Naive thymus-derived CD4-positive, alpha-beta T cell (primary cell): ENCODE data around the gene GIT2. TPM values are rescaled to one million over a fixed set of nuclear protein-coding genes. Genes with fewer than 3 reads are reported as not detected.

Experiments used
- ATAC-seq: fragments of 150-1000 bp; cut with Tn5 transposase; 2 replicates; pipeline ENCODE4 v1.10.0; 2021; ENCODE audit warnings: mild to moderate bottlenecking, moderate library complexity
- CTCF ChIA-PET: fragments of 350-600 bp; sonication (Branson Sonifier 250); formaldehyde crosslinking; loops from one replicate; lab custom pipeline; 2021; ENCODE audit warnings: antibody characterized with exemption; lab: Charles Lee
- POLR2A ChIA-PET: fragments of 350-600 bp; sonication (Branson Sonifier 250); formaldehyde crosslinking; loops from one replicate; lab custom pipeline; 2021; ENCODE audit warnings: antibody characterized with exemption, inconsistent platforms; lab: Charles Lee
- DNase-seq, 9 donors: peaks; one replicate each; pipeline versions ENCODE4 v3.0.0 to v3.0.0-alpha.2; 2020 to 2022; ENCODE audit warnings: mixed read lengths in 1 of 9
- H3K27ac ChIP-seq: one replicate; pipeline ENCODE4 v1.7.0; 2013; ENCODE audit warnings: mild to moderate bottlenecking, low read depth, low read length, moderate library complexity
- H3K27me3 ChIP-seq, 2 donors: one replicate each; pipeline ENCODE4 v1.7.0; 2013; ENCODE audit warnings: low read length in 2 of 2, mild to moderate bottlenecking in 2 of 2, moderate library complexity in 2 of 2; ENCODE audit not compliant: control insufficient read depth in 2 of 2, insufficient read depth in 2 of 2
- H3K36me3 ChIP-seq, 3 experiments: 1 replicate in 2 of 3; 2 replicates in 1 of 3; pipeline ENCODE4 v1.7.0; 2013; ENCODE audit warnings: low read length in 3 of 3, mild to moderate bottlenecking in 3 of 3, moderate library complexity in 1 of 3; ENCODE audit not compliant: insufficient read depth in 3 of 3, control insufficient read depth in 2 of 3
- H3K4me1 ChIP-seq, 2 donors: one replicate each; pipeline ENCODE4 v1.7.0; 2013; ENCODE audit warnings: low read length in 2 of 2, mild to moderate bottlenecking in 2 of 2, moderate library complexity in 1 of 2; ENCODE audit not compliant: control insufficient read depth in 2 of 2, insufficient read depth in 2 of 2
- H3K4me3 ChIP-seq: 2 replicates; pipeline ENCODE4 v1.7.0; 2013; ENCODE audit warnings: mild to moderate bottlenecking, low read length
- H3K9me3 ChIP-seq, 3 experiments: 1 replicate in 2 of 3; 2 replicates in 1 of 3; pipeline ENCODE4 v1.7.0; 2013; ENCODE audit warnings: low read length in 3 of 3; ENCODE audit not compliant: control insufficient read depth in 2 of 3
- H3K27ac Mint-ChIP-seq, 9 donors: one replicate each; pipeline ENCODE4 v1.8.0; 2020 to 2022; ENCODE audit warnings: mixed read lengths in 9 of 9, mild to moderate bottlenecking in 8 of 9, moderate library complexity in 5 of 9, inconsistent platforms in 2 of 9
- H3K27me3 Mint-ChIP-seq, 5 donors: one replicate each; pipeline ENCODE4 v1.8.0; 2021 to 2022; ENCODE audit warnings: mixed read lengths in 5 of 5, mild to moderate bottlenecking in 1 of 5
- H3K36me3 Mint-ChIP-seq, 5 donors: one replicate each; pipeline ENCODE4 v1.8.0; 2020 to 2022; ENCODE audit warnings: mixed read lengths in 5 of 5, mild to moderate bottlenecking in 3 of 5, inconsistent platforms in 1 of 5
- H3K4me1 Mint-ChIP-seq, 7 donors: one replicate each; pipeline ENCODE4 v1.8.0; 2020 to 2022; ENCODE audit warnings: mixed read lengths in 7 of 7, mild to moderate bottlenecking in 3 of 7, inconsistent platforms in 1 of 7
- H3K4me3 Mint-ChIP-seq, 10 donors: one replicate each; pipeline ENCODE4 v1.8.0; 2020 to 2022; ENCODE audit warnings: mild to moderate bottlenecking in 10 of 10, mixed read lengths in 10 of 10, moderate library complexity in 6 of 10, inconsistent platforms in 2 of 10
- H3K9me3 Mint-ChIP-seq, 11 donors: one replicate each; pipeline ENCODE4 v1.8.0; 2020 to 2022; ENCODE audit warnings: mixed read lengths in 11 of 11, mild to moderate bottlenecking in 4 of 11, inconsistent platforms in 1 of 11, moderate library complexity in 1 of 11
- intact Hi-C, 2 donors: fragments of 100-400 bp; cut with micrococcal nuclease; formaldehyde crosslinking; loops; one replicate each; pipeline ENCODE4 v1.15.1; 2023
- polyA plus RNA-seq, 2 donors: library from polyadenylated mRNA; unstranded; fragments of 300-500 nt; fragmentation: Illumina TruSeq; gene quantifications; one replicate each; pipeline ENCODE4 v1.2.3, GENCODE V29; 2021
- total RNA-seq, 6 experiments: library from RNA in 5 of 6; stranded (reverse) in 5 of 6; gene quantifications; 1 replicate in 5 of 6; 2 replicates in 1 of 6; pipeline ENCODE4 v1.2.3 and lab custom pipeline; 2021 to 2026

GIT2 gene
- total and polyA plus RNA-seq, 7 experiments from 2014 or later: 63.2 to 128 (median 96.4) TPM

DNA sequence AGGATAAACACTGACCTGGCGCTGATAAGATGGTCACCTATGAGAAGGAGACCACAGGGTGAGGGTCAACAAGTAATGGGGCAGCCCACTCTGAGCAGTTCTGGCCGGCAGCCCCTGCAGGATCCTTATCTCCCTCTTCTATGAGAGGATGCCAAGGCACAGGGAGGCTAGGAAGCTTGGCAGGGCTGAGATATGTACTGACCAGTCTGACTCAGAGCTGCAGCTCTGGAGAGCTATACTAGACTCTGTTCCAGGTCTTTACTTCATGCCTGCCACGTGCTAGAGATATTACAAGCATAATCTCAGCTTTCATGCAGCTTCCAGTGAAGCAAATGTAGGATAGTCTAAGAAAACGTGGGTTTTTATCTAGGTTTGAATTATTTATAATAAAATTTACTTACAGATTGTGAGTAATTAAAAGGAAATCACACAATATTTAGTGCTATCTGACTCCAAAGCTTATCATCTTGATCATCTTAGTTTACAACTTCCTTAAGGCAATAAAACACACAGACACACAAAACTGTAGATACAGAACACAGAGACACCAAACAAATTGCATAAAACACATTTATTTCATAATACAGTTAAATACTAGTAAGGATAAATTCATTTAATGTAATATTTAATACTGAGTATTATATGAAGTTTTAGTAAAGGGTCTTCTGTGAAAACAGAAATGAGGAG, 32.3 kb downstream of the GIT2 start:
- Mint-ChIP-seq H3K27me3 (no peaks in the 10 kb centered on the region), H3K9me3 (no peaks in the 10 kb centered on the region), H3K4me1 (peaks cover 0 to 38% (median 8%) of the 10 kb centered on the region in 7 donors), H3K36me3 (peaks cover 7 to 54% (median 39%) of the 10 kb centered on the region in 5 donors), H3K4me3 (no peak overlapping the region), H3K27ac (peak overlapping the region in 5 of 9 donors; percentile 28 to 83 (median 63))
- no peak for ATAC-seq
- CTCF ChIA-PET: interaction anchor here (1.0 kb wide), 1 partner anchor 37 kb away, joined by 6 read pairs; no protein-coding TSS in a partner anchor
- POLR2A ChIA-PET: interaction anchor here (0.9 to 1.1 kb wide), 2 partner anchors 31 to 100 kb away, joined by 3 read pairs; no protein-coding TSS in a partner anchor
- peaks cover 0 to 10% of the 10 kb centered on the region in 2 donors for H3K4me1 ChIP-seq
- H3K27ac ChIP-seq: peak overlapping the region; percentile 19
- H3K9me3 ChIP-seq: no peaks in the 10 kb centered on the region
- H3K27me3 ChIP-seq: no peaks in the 10 kb centered on the region
- no peak overlapping the region for H3K4me3 ChIP-seq
- H3K36me3 ChIP-seq: peaks cover 6 to 82% (median 29%) of the 10 kb centered on the region in 3 experiments
- DNase-seq: no peak
- intact Hi-C loops: no loop called here

DNA sequence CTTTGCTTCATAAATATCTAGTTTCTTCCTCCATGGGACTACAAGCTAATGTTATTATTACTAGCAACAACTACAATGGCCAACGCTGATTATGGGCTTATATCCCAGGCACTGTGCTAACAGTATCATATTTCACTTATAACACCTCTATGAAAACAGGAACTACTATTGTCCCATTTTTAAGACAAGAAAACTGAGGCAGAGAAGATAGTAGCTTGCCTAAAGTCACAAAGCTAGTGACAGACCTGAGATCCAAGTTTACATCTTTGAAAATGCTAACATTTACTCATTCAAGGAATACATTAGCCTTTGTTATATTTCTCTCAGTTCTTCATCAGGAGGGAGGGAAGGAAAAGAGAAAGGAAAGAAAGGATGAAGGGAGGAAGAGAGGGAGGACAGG, 32.8 kb downstream of the GIT2 start:
- CTCF ChIA-PET: no interaction called here
- intact Hi-C loops: no loop called here
- Histone ChIP-seq H3K4me3 (no peak overlapping the region), H3K27ac (no peak overlapping the region), H3K36me3 (peaks cover 6 to 88% (median 29%) of the 10 kb centered on the region in 3 experiments), H3K4me1 (peaks cover 0 to 7% of the 10 kb centered on the region in 2 donors), H3K27me3 (no peaks in the 10 kb centered on the region), H3K9me3 (no peaks in the 10 kb centered on the region)
- Mint-ChIP-seq H3K27ac (peak overlapping the region in 6 of 9 donors; percentile 8 to 63 (median 50)), H3K9me3 (no peaks in the 10 kb centered on the region), H3K4me1 (peaks cover 0 to 37% (median 8%) of the 10 kb centered on the region in 7 donors), H3K27me3 (no peaks in the 10 kb centered on the region), H3K4me3 (no peak overlapping the region), H3K36me3 (peaks cover 7 to 57% (median 43%) of the 10 kb centered on the region in 5 donors)
- ATAC-seq: no peak
- POLR2A ChIA-PET: interaction anchor here (0.9 to 1.1 kb wide), 2 partner anchors 32 to 99 kb away, joined by 3 read pairs; no protein-coding TSS in a partner anchor
- no peak for DNase-seq

DNA sequence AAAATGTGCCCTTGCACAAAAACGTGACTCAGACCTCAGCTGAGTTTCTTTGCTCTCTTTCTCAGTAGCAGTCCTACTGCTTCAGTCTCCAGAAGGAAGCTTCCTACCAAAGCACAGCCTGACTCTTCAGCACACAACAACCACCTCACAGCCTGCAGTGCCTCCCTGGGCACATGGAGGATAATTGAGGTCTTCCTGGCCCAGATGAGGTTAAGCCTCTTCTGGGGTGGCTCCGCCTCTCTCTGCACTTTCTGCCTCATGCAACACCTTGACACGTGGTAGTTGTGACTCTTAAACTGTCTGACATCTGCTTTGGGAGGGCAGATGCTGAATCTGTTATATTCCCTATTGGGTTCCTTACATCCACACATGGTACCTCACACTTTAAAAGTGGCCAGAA, 33.8 kb downstream of the GIT2 start:
- H3K9me3 ChIP-seq: no peaks in the 10 kb centered on the region
- H3K27ac ChIP-seq: no peak overlapping the region
- intact Hi-C loops: no loop called here
- H3K4me3 ChIP-seq: no peak overlapping the region
- ATAC-seq (no peak), DNase-seq (no peak)
- Mint-ChIP-seq H3K4me1 (peaks cover 0 to 27% (median 3%) of the 10 kb centered on the region in 7 donors), H3K36me3 (peaks cover 3 to 58% (median 38%) of the 10 kb centered on the region in 5 donors), H3K27ac (peak overlapping the region in 2 of 9 donors; percentile 23 to 45), H3K27me3 (no peaks in the 10 kb centered on the region), H3K4me3 (no peak overlapping the region), H3K9me3 (no peaks in the 10 kb centered on the region)
- ChIA-PET POLR2A (no interaction called here), CTCF (no interaction called here)
- H3K4me1 ChIP-seq: peaks cover 0 to under 1% of the 10 kb centered on the region in 2 donors
- no peaks in the 10 kb centered on the region for H3K27me3 ChIP-seq
- peaks cover 6 to 84% (median 29%) of the 10 kb centered on the region in 3 experiments for H3K36me3 ChIP-seq

DNA sequence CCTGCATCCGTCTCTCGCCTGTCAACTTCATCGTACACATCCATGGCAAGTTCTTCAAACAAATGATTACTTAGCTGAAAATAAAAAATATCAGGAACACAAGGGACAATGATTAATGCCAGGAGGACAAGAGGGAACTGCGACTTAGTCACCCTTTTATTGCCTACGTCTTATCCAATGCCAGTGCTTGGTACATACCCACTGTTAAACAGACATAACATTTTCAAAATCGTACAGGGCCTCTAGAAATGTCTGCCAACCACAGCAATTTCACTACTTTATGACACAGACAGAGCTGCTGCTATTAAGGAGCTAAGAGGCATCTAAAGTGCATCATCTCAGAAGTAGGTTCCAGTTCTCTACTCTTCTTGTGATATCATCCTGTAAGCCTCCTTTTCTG, 34.6 kb downstream of the GIT2 start:
- Mint-ChIP-seq H3K9me3 (no peaks in the 10 kb centered on the region), H3K4me3 (no peak overlapping the region), H3K27ac (no peak overlapping the region), H3K4me1 (peaks cover 0 to 24% (median 2%) of the 10 kb centered on the region in 7 donors), H3K27me3 (no peaks in the 10 kb centered on the region), H3K36me3 (peaks cover 3 to 60% (median 38%) of the 10 kb centered on the region in 5 donors)
- intact Hi-C loops: no loop called here
- no peak for DNase-seq
- Histone ChIP-seq H3K36me3 (peaks cover 6 to 83% (median 29%) of the 10 kb centered on the region in 3 experiments), H3K9me3 (no peaks in the 10 kb centered on the region), H3K4me3 (no peak overlapping the region), H3K27ac (no peak overlapping the region), H3K4me1 (no peaks in the 10 kb centered on the region), H3K27me3 (no peaks in the 10 kb centered on the region)
- ChIA-PET CTCF (no interaction called here), POLR2A (no interaction called here)
- ATAC-seq: no peak

DNA sequence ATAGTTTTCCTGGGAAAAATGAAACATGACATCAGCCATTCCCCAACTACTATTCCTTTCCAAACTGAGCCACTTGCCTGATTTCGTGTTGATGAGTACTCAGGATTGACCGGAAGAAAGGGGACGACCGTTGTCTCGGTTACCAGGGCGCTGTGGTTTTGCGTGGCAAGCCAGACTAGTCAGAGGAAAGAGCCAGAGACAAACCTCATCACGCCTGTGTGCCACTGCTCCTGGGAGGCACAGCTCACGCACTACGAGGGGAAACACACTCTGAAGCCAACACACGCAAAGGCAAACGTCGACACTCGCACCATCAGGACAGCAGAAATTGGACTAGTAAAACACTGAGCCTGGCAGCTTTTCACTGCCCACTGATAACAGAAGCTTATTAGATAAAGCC, 35.0 kb downstream of the GIT2 start:
- Histone ChIP-seq H3K4me3 (no peak overlapping the region), H3K9me3 (no peaks in the 10 kb centered on the region), H3K4me1 (no peaks in the 10 kb centered on the region), H3K27ac (no peak overlapping the region), H3K36me3 (peaks cover 7 to 83% (median 29%) of the 10 kb centered on the region in 3 experiments), H3K27me3 (no peaks in the 10 kb centered on the region)
- ATAC-seq (no peak), DNase-seq (no peak)
- Mint-ChIP-seq H3K4me3 (no peak overlapping the region), H3K27me3 (no peaks in the 10 kb centered on the region), H3K36me3 (peaks cover 3 to 60% (median 37%) of the 10 kb centered on the region in 5 donors), H3K27ac (no peak overlapping the region), H3K9me3 (no peaks in the 10 kb centered on the region), H3K4me1 (peaks cover 0 to 21% (median 2%) of the 10 kb centered on the region in 7 donors)
- POLR2A ChIA-PET: interaction anchor here (0.7 kb wide), 1 partner anchor 456 kb away, joined by 3 read pairs; no protein-coding TSS in a partner anchor
- intact Hi-C loops: no loop called here
- CTCF ChIA-PET: no interaction called here

DNA sequence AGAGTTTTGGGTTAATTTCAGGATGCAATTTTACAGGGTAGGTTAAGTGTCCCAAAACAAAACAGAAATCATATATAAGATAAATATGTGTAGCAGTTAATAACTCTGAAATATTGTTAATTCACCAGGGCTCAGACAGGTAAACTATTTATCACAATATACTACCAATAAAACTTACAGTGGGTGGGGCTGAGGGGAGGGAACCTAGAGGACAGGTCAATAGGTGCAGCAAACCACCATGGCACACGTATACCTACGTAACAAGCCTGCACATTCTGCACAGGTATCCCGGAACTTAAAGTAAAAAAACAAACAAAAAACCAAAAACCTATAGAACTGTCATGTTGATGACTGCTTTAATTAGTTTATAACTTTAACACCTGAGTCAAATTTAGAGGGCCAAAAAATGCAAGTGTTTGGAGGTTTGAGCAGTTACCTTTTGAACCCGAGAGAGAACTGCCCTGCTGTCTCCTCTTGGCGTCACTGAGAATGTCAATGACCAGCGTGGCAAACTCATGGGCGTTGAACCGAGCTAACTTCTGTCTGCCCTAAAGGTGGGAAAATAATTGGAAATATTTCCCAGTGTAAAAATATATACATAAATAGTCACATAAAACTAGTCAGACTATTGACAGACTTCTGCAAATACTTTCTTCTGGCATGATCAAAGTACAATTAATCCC, 36.6 kb downstream of the GIT2 start:
- DNase-seq: no peak
- Histone ChIP-seq H3K4me1 (no peaks in the 10 kb centered on the region), H3K4me3 (no peak overlapping the region), H3K36me3 (peaks cover 8 to 73% (median 29%) of the 10 kb centered on the region in 3 experiments), H3K9me3 (no peaks in the 10 kb centered on the region), H3K27ac (no peak overlapping the region), H3K27me3 (no peaks in the 10 kb centered on the region)
- Mint-ChIP-seq H3K36me3 (peaks cover 3 to 50% (median 33%) of the 10 kb centered on the region in 5 donors), H3K4me3 (no peak overlapping the region), H3K27me3 (no peaks in the 10 kb centered on the region), H3K9me3 (no peaks in the 10 kb centered on the region), H3K4me1 (peaks cover 0 to 13% (median 2%) of the 10 kb centered on the region in 7 donors), H3K27ac (no peak overlapping the region)
- intact Hi-C loops: no loop called here
- ChIA-PET POLR2A (no interaction called here), CTCF (no interaction called here)
- ATAC-seq: no peak
